GM12878 (cell line): Measurements from ENCODE around the gene KIF5A. TPM values are rescaled to one million over a fixed set of nuclear protein-coding genes. Genes with fewer than 3 reads are reported as not detected.

Experiments used
- ATAC-seq: fragments of 200-7000 bp; cut with Tn5 transposase; 3 replicates; pipeline ENCODE4 v1.9.1; 2020; ENCODE audit warnings: mild to moderate bottlenecking, moderate library complexity
- BruUV-seq: library from RNA; stranded (reverse); fragments of 400-500 nt; replicated peaks from 2 replicates; lab custom pipeline; 2021; lab: Mats Ljungman, UMichigan
- CTCF ChIA-PET: fragments of 300-600 bp; sonication (Branson Sonifier 250); formaldehyde crosslinking; extraction: SDS; loops from one replicate; lab custom pipeline; 2021; ENCODE audit warnings: inconsistent platforms; lab: Yijun Ruan, JAX
- POLR2A ChIA-PET: fragments of 350-600 bp; formaldehyde crosslinking; extraction: SDS; loops from one replicate; lab custom pipeline; 2021; ENCODE audit warnings: inconsistent platforms; lab: Charles Lee
- RAD21 ChIA-PET: fragments of 300-600 bp; sonication (Branson Sonifier 250); formaldehyde crosslinking; loops from one replicate; lab custom pipeline; 2023; ENCODE audit warnings: antibody characterized with exemption; ENCODE audit not compliant: unreplicated experiment; lab: Charles Lee
- SMC1A ChIA-PET: fragments of 300-600 bp; sonication (Branson Sonifier 250); formaldehyde crosslinking; loops from one replicate; lab custom pipeline; 2023; ENCODE audit not compliant: unreplicated experiment, uncharacterized antibody; lab: Charles Lee
- DNase-seq: peaks from one replicate; pipeline ENCODE4 v3.0.0-alpha.2; 2011; ENCODE audit warnings: low read depth, low spot score
- FAIRE-seq: peaks from 3 replicates; lab custom pipeline; 2011; peaks lifted over from hg19 to GRCh38; lab: Jason Lieb, UNC
- H2AFZ ChIP-seq: 2 replicates; pipeline ENCODE4 v1.6.0; 2011; ENCODE audit warnings: low read depth, low read length, control low read depth; ENCODE audit not compliant: control insufficient read depth
- H3K27ac ChIP-seq: 2 replicates; pipeline ENCODE4 v1.5.1; 2011; ENCODE audit warnings: control low read depth; ENCODE audit not compliant: control insufficient read depth, insufficient read depth
- H3K27me3 ChIP-seq, 2 experiments: replicated peaks in 1 of 2; 2 replicates each; pipeline versions ENCODE4 v1.6.0 to v1.6.1; 2011; ENCODE audit warnings: low read length in 1 of 2; ENCODE audit not compliant: control insufficient read depth in 2 of 2, insufficient read depth in 2 of 2
- H3K36me3 ChIP-seq, 2 experiments: 2 replicates each; pipeline ENCODE4 v1.5.1; 2011; ENCODE audit warnings: low read length in 1 of 2; ENCODE audit not compliant: control insufficient read depth in 2 of 2, insufficient read depth in 2 of 2
- H3K4me1 ChIP-seq: 2 replicates; pipeline ENCODE4 v1.6.1; 2011; ENCODE audit warnings: mild to moderate bottlenecking, low read length, moderate library complexity, mixed read lengths; ENCODE audit not compliant: control insufficient read depth, insufficient read depth
- H3K4me2 ChIP-seq: 2 replicates; pipeline ENCODE4 v1.6.0; 2011; ENCODE audit warnings: control low read depth; ENCODE audit not compliant: control insufficient read depth, insufficient read depth
- H3K4me3 ChIP-seq: fragments of 200-600 bp; sonication (generic); 2 replicates; pipeline ENCODE4 v1.5.1; 2016
- H3K79me2 ChIP-seq: 2 replicates; pipeline ENCODE4 v1.6.0; 2011; ENCODE audit warnings: low read length; ENCODE audit not compliant: control insufficient read depth, insufficient read depth
- H3K9ac ChIP-seq: 2 replicates; pipeline ENCODE4 v1.8.0; 2011; ENCODE audit warnings: low read length, control low read depth, mixed read lengths; ENCODE audit not compliant: control insufficient read depth, insufficient read depth
- H3K9me3 ChIP-seq: replicated peaks from 3 replicates; pipeline ENCODE4 v1.5.1; 2011; ENCODE audit warnings: mild to moderate bottlenecking, low read length; ENCODE audit not compliant: control insufficient read depth, insufficient read depth
- H4K20me1 ChIP-seq: 2 replicates; pipeline ENCODE4 v1.6.0; 2011; ENCODE audit not compliant: control insufficient read depth, insufficient read depth
- CBX3 ChIP-seq: fragments of 200-600 bp; sonication (generic); IDR thresholded peaks from 2 replicates; pipeline ENCODE4 v1.6.1; 2016; ENCODE audit warnings: low read depth, borderline replicate concordance
- ETV6 ChIP-seq, 2 experiments: fragments of 450-650 bp in 1 of 2; IDR thresholded peaks in 1 of 2; conservative IDR thresholded peaks in 1 of 2; 2 replicates each; pipeline ENCODE4 v1.6.1; 2014; ENCODE audit warnings: antibody characterized with exemption in 1 of 2, borderline replicate concordance in 1 of 2, low read depth in 1 of 2, mild to moderate bottlenecking in 1 of 2, moderate library complexity in 1 of 2
- HDGF ChIP-seq: fragments of 450-650 bp; IDR thresholded peaks from 2 replicates; pipeline ENCODE4 v1.6.1; 2016; ENCODE audit warnings: antibody characterized with exemption
- MYC ChIP-seq: IDR thresholded peaks from 2 replicates; pipeline ENCODE4 v1.6.1; 2011; ENCODE audit warnings: mild to moderate bottlenecking, low read length, moderate library complexity, inconsistent platforms; ENCODE audit not compliant: insufficient read depth, insufficient replicate concordance, insufficient read length, severe bottlenecking
- NFYB ChIP-seq: IDR thresholded peaks from 2 replicates; pipeline ENCODE4 v1.6.1; 2011; ENCODE audit warnings: low read depth, mild to moderate bottlenecking, low read length, improper control_type of control experiment, moderate library complexity; ENCODE audit not compliant: insufficient read depth
- PRDM15 ChIP-seq: fragments of 450-650 bp; formaldehyde crosslinking; IDR thresholded peaks from 2 replicates; pipeline ENCODE4 v1.4.0; 2020; ENCODE audit warnings: mild to moderate bottlenecking, moderate library complexity
- RFX5 ChIP-seq: IDR thresholded peaks from 2 replicates; pipeline ENCODE4 v1.6.1; 2011; ENCODE audit warnings: low read depth, low read length, improper control_type of control experiment
- SMARCA5 ChIP-seq: fragments of 450-650 bp; IDR thresholded peaks from 2 replicates; pipeline ENCODE4 v1.6.1; 2017; ENCODE audit warnings: mild to moderate bottlenecking
- TBL1XR1 ChIP-seq: IDR thresholded peaks from 2 replicates; pipeline ENCODE4 v1.6.1; 2012; ENCODE audit warnings: low read depth, low read length, improper control_type of control experiment
- YY1 ChIP-seq: IDR thresholded peaks from 2 replicates; pipeline ENCODE4 v1.6.1; 2011; ENCODE audit warnings: low read depth, mild to moderate bottlenecking, low read length
- ZNF622 ChIP-seq: fragments of 450-650 bp; IDR thresholded peaks from 2 replicates; pipeline ENCODE4 v1.6.1; 2017; ENCODE audit warnings: mild to moderate bottlenecking, inconsistent platforms
- WGBS: methylation state at CpG from one replicate; pipeline ENCODE4 v1.1.6; 2016; ENCODE audit warnings: low lambda C conversion rate; ENCODE audit not compliant: insufficient replicate concordance, insufficient coverage; ENCODE audit errors: missing lambda C conversion rate; 5-methylcytosine and 5-hydroxymethylcytosine counted together
- in situ Hi-C: fragments of 300-500 bp; cut with MboI; formaldehyde crosslinking; loops from 9 replicates; pipeline ENCODE4 v1.14.3; 2018; ENCODE audit warnings: mixed read lengths
- intact Hi-C: fragments of 100-400 bp; cut with micrococcal nuclease; formaldehyde crosslinking; loops from one replicate; pipeline ENCODE4 v1.14.2; 2022; ENCODE audit not compliant: unreplicated experiment
- polyA plus RNA-seq, 11 experiments: library from polyadenylated mRNA; depleted of rRNA in 4 of 11; unstranded in 6 of 11; stranded (reverse) in 5 of 11; fragments of >200 nt; fragmentation: Nextera tagmentation in 4 of 11; fragmentation: Illumina TruSeq in 1 of 11; extraction: Ambion mirVana in 4 of 11; extraction: Trizol in 1 of 11; gene quantifications; 1 replicate in 1 of 11; 2 replicates in 10 of 11; pipeline versions ENCODE4 v1.2.1 to v1.2.3, GENCODE V29; 2011 to 2016; ENCODE audit warnings: inconsistent platforms in 2 of 11, missing spikeins in 2 of 11, low read depth in 1 of 11
- total RNA-seq, 4 experiments: library from RNA; depleted of rRNA in 3 of 4; stranded (reverse); fragments of >200 nt in 3 of 4; fragmentation: Illumina TruSeq in 1 of 4; extraction: Trizol in 1 of 4; gene quantifications; 2 replicates each; pipeline versions ENCODE4 v1.2.1 to v1.2.3, GENCODE V29; 2013 to 2021

The KIF5A gene
- total and polyA plus RNA-seq, 10 of the 15 experiments (the other 5 are each of a cell fraction or from before 2014, with no cell fraction given): 0.35 to 2.9 (median 0.97) TPM

- FAIRE-seq: no peak
- 14% methylated on average over 4 of the region's 4 CpGs for WGBS
- no peaks in the 10 kb centered on the region for H4K20me1 ChIP-seq
- TF ChIP-seq ZNF622 (no peak), PRDM15 (CRISPR knock-in tag) (no peak), TBL1XR1 (no peak), ETV6 (conservative IDR thresholded peaks at IDR 0.05 in 1 of 2, IDR thresholded peaks at IDR 0.05 in 1 of 2; ENCODE audit: borderline replicate concordance in 1 of 2, low read depth in 1 of 2) (no peak), SMARCA5 (no peak), YY1 (no peak), CBX3 (no peak), HDGF (no peak), MYC (no peak), NFYB (no peak), RFX5 (no peak)
- TF ChIP-seq, all 136 proteins: peak for 0
- Histone ChIP-seq H3K27ac (no peak overlapping the region), H3K4me1 (no peaks in the 10 kb centered on the region), H3K36me3 (no peaks in the 10 kb centered on the region), H2AFZ (no peak overlapping the region), H3K4me2 (no peak overlapping the region), H3K27me3 (no peaks in the 10 kb centered on the region), H3K9ac (no peak overlapping the region), H3K9me3 (no peaks in the 10 kb centered on the region), H3K4me3 (no peak overlapping the region), H3K79me2 (no peaks in the 10 kb centered on the region)
- ChIA-PET SMC1A (no interaction called here), CTCF (no interaction called here), POLR2A (no interaction called here), RAD21 (no interaction called here)
- BruUV-seq: no TSS peak
- no peak for DNase-seq
- ATAC-seq: no peak
- in situ Hi-C loops: no loop called here
- intact Hi-C loops: no loop called here
These were observed 13.5 kb downstream of the KIF5A start for GRCh38 chr12:57563358-57563757.
